SK-N-SH treated with all-trans-retinoic acid at 6 μM for 48 hours (cell line): ENCODE measurements around the gene PIEZO1.

ENCODE experiments used
- ARNTL ChIP-seq: fragments of 450-650 bp; formaldehyde crosslinking; IDR thresholded peaks from 2 replicates; pipeline ENCODE4 v1.5.0; 2020; ENCODE audit warnings: low read depth, mild to moderate bottlenecking, moderate library complexity, borderline replicate concordance
- ESRRG ChIP-seq: fragments of 250-450 bp; sonication (Bioruptor Pico); IDR thresholded peaks from 2 replicates; pipeline ENCODE4 v1.6.1; 2021; ENCODE audit warnings: mild to moderate bottlenecking
- PATZ1 ChIP-seq: fragments of 250-450 bp; sonication (Bioruptor Pico); IDR thresholded peaks from 2 replicates; pipeline ENCODE4 v1.8.0; 2020; ENCODE audit warnings: mild to moderate bottlenecking, moderate library complexity, borderline replicate concordance
- RARB ChIP-seq: fragments of 250-450 bp; sonication (Bioruptor Pico); IDR thresholded peaks from 2 replicates; pipeline ENCODE4 v1.8.0; 2021; ENCODE audit warnings: mild to moderate bottlenecking, moderate library complexity
- TOX ChIP-seq: fragments of 250-450 bp; sonication (Bioruptor Pico); IDR thresholded peaks from 2 replicates; pipeline ENCODE4 v1.8.0; 2021; ENCODE audit warnings: mild to moderate bottlenecking, moderate library complexity, borderline replicate concordance
- ZFP3 ChIP-seq: fragments of 250-450 bp; sonication (Bioruptor Pico); IDR thresholded peaks from 2 replicates; pipeline ENCODE4 v1.5.0; 2020; ENCODE audit warnings: mild to moderate bottlenecking, moderate library complexity
- ZFP30 ChIP-seq: fragments of 450-650 bp; formaldehyde crosslinking; IDR thresholded peaks from 2 replicates; pipeline ENCODE4 v1.5.0; 2022; ENCODE audit warnings: mild to moderate bottlenecking, moderate library complexity
- ZNF70 ChIP-seq: fragments of 450-650 bp; formaldehyde crosslinking; IDR thresholded peaks from 2 replicates; pipeline ENCODE4 v1.5.0; 2020; ENCODE audit warnings: mild to moderate bottlenecking, moderate library complexity
- ZNF8 ChIP-seq: fragments of 450-650 bp; formaldehyde crosslinking; IDR thresholded peaks from 2 replicates; pipeline ENCODE4 v1.5.0; 2020; ENCODE audit warnings: mild to moderate bottlenecking, moderate library complexity
- TF ChIP-seq, protein P1 (sequence below): fragments of 250-450 bp; sonication (Bioruptor Pico); IDR thresholded peaks from 2 replicates; pipeline ENCODE4 v1.5.1; 2020; ENCODE audit warnings: low read depth, mild to moderate bottlenecking, moderate library complexity

GRCh38 chr16:88684569-88685155 is 100.4 kb downstream of the PIEZO1 start:
- TF ChIP-seq PATZ1 (CRISPR knock-in tag), result no peak
- no peak for TF ChIP-seq TOX (CRISPR knock-in tag)
- no peak for TF ChIP-seq ZNF8 (CRISPR knock-in tag)
- TF ChIP-seq, protein P1, sequence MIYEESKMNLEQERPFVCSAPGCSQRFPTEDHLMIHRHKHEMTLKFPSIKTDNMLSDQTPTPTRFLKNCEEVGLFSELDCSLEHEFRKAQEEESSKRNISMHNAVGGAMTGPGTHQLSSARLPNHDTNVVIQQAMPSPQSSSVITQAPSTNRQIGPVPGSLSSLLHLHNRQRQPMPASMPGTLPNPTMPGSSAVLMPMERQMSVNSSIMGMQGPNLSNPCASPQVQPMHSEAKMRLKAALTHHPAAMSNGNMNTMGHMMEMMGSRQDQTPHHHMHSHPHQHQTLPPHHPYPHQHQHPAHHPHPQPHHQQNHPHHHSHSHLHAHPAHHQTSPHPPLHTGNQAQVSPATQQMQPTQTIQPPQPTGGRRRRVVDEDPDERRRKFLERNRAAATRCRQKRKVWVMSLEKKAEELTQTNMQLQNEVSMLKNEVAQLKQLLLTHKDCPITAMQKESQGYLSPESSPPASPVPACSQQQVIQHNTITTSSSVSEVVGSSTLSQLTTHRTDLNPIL (CRISPR knock-in tag), result no peak
- no peak for TF ChIP-seq RARB (CRISPR knock-in tag)
- no peak for TF ChIP-seq ESRRG
- TF ChIP-seq ARNTL, result no peak
- no peak for TF ChIP-seq ZFP3 (CRISPR knock-in tag)
- TF ChIP-seq ZNF70 (CRISPR knock-in tag), result no peak
- TF ChIP-seq ZFP30, result no peak
